DOHH2 (cell line): ENCODE measurements around the gene ZDHHC24.

ENCODE experiments used
- H3F3A ChIP-seq: fragments of 200-600 bp; sonication (generic), shearing (Covaris generic); 2 replicates; pipeline ENCODE4 v1.6.0; 2016; ENCODE audit warnings: antibody characterized with exemption, mild to moderate bottlenecking; ENCODE audit not compliant: control insufficient read depth, insufficient read depth
- H3K27ac ChIP-seq: fragments of 200-600 bp; sonication (generic); 2 replicates; pipeline ENCODE4 v1.5.1; 2014; ENCODE audit warnings: low read depth, mild to moderate bottlenecking, low read length, moderate library complexity
- H3K27me3 ChIP-seq: fragments of 200-600 bp; sonication (generic); 2 replicates; pipeline ENCODE4 v1.6.1; 2014; ENCODE audit warnings: mild to moderate bottlenecking, low read length, mixed read lengths; ENCODE audit not compliant: control insufficient read depth
- H3K36me3 ChIP-seq: fragments of 200-600 bp; sonication (generic); 2 replicates; pipeline ENCODE4 v1.6.1; 2014; ENCODE audit warnings: mild to moderate bottlenecking, low read length, moderate library complexity, mixed read lengths; ENCODE audit not compliant: control insufficient read depth
- H3K4me1 ChIP-seq: fragments of 200-600 bp; sonication (generic); 2 replicates; pipeline ENCODE4 v1.6.1; 2014; ENCODE audit warnings: mild to moderate bottlenecking, low read length, mixed read lengths; ENCODE audit not compliant: control insufficient read depth
- H3K4me2 ChIP-seq: fragments of 200-600 bp; sonication (generic); 2 replicates; pipeline ENCODE4 v1.6.0; 2014; ENCODE audit warnings: mild to moderate bottlenecking, low read length, moderate library complexity
- H3K4me3 ChIP-seq: fragments of 200-600 bp; sonication (generic); 2 replicates; pipeline ENCODE4 v1.5.1; 2014; ENCODE audit warnings: mild to moderate bottlenecking, low read length, mixed read lengths
- H3K79me2 ChIP-seq: fragments of 200-600 bp; sonication (generic); 2 replicates; pipeline ENCODE4 v1.6.1; 2014; ENCODE audit warnings: mild to moderate bottlenecking, low read length, mixed read lengths; ENCODE audit not compliant: control insufficient read depth
- H3K9me2 ChIP-seq: fragments of 200-600 bp; sonication (generic); replicated peaks from 2 replicates; pipeline ENCODE4 v1.6.1; 2014; ENCODE audit warnings: mild to moderate bottlenecking, low read length, mixed read lengths; ENCODE audit not compliant: control insufficient read depth
- H3K9me3 ChIP-seq: fragments of 200-600 bp; sonication (generic); 2 replicates; pipeline ENCODE4 v1.6.1; 2014; ENCODE audit warnings: antibody characterized with exemption, low read length, mixed read lengths; ENCODE audit not compliant: control insufficient read depth, insufficient read depth
- H4K20me1 ChIP-seq: fragments of 200-600 bp; sonication (generic); 2 replicates; pipeline ENCODE4 v1.6.0; 2014; ENCODE audit warnings: low read depth, mild to moderate bottlenecking, antibody characterized with exemption, low read length, moderate library complexity; ENCODE audit not compliant: control insufficient read depth, insufficient read depth
- EZH2phosphoT487 ChIP-seq: fragments of 200-600 bp; sonication (generic); IDR thresholded peaks from 2 replicates; pipeline ENCODE4 v1.6.1; 2017; ENCODE audit warnings: borderline replicate concordance, mild to moderate bottlenecking, antibody characterized with exemption, low read length, moderate library complexity, mixed read lengths
- TF ChIP-seq, protein P1 (sequence below): fragments of 200-600 bp; sonication (generic); IDR thresholded peaks from one replicate; pipeline ENCODE4 v1.5.1; 2014; ENCODE audit warnings: antibody characterized with exemption, mild to moderate bottlenecking, low read depth, low read length; ENCODE audit not compliant: poor library complexity, severe bottlenecking

ZDHHC24 gene

GRCh38 chr11:66593303-66593635 lies 47.4 kb upstream of the ZDHHC24 start:
- Histone ChIP-seq H3K27ac (peak overlapping the region; percentile 35; the same call in 1 of the 2 replicates), H4K20me1 (no peaks in the 10 kb centered on the region), H3K36me3 (no peaks in the 10 kb centered on the region), H3K4me2 (peak overlapping the region; percentile 99), H3K79me2 (peaks cover 20% of the 10 kb centered on the region), H3K4me1 (peaks cover 27% of the 10 kb centered on the region), H3F3A (no peaks in the 10 kb centered on the region), H3K4me3 (peak overlapping the region; percentile 99), H3K9me3 (no peaks in the 10 kb centered on the region), H3K9me2 (no peaks in the 10 kb centered on the region), H3K27me3 (0 out of 2 replicates have a peak, but pooled peaks cover 4% of the 10 kb centered on the region)
- TF ChIP-seq EZH2phosphoT487 = no peak
- TF ChIP-seq, protein P1, sequence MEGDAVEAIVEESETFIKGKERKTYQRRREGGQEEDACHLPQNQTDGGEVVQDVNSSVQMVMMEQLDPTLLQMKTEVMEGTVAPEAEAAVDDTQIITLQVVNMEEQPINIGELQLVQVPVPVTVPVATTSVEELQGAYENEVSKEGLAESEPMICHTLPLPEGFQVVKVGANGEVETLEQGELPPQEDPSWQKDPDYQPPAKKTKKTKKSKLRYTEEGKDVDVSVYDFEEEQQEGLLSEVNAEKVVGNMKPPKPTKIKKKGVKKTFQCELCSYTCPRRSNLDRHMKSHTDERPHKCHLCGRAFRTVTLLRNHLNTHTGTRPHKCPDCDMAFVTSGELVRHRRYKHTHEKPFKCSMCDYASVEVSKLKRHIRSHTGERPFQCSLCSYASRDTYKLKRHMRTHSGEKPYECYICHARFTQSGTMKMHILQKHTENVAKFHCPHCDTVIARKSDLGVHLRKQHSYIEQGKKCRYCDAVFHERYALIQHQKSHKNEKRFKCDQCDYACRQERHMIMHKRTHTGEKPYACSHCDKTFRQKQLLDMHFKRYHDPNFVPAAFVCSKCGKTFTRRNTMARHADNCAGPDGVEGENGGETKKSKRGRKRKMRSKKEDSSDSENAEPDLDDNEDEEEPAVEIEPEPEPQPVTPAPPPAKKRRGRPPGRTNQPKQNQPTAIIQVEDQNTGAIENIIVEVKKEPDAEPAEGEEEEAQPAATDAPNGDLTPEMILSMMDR = no peak

DNA sequence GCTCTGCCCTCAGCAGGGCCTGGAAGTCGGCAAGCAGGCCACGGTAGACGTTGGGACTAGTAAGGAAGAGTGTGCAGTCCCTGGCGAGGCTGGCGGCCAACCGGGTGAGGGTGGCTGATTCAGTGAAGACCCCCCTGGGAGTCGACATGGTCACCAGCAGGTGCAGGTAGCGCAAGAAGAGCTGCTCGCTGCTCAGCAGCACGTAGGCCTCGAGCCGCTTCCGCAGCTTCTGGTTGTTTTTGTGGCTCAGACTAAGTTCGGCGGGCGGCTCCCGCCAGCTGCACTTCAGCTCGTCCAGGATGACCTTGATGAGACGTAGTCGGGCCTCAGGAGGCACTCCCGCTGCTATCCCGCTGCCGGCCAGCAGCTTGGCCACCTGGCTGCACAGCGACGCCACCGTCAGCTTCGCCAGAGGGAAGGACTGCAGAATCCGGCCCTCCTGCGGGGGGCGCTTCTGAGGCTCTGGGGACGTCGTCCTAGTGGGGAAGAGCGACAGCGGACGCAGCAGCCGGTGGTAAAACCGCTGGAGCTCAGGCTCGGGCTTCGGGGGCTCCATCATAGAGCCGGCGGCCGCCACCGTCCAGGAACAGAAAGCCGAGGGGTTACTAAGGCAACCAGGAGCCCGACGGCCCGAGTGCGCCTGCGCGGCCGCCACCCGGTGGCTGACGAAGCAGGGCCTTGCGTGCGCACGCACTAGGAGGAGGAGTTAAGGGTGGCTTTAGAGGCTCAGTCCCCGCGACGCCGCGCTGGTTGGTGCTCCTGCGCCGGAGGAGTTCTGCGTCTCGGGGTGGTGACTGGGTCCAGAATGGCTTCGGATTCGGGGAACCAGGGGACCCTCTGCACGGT lies 46.8 kb upstream of the ZDHHC24 start, which contains the start of the genes CCDC87 and CCS:
CCDC87 (minus strand) TSS at position 607 of the 846 bp plus-strand sequence; CDS start at position 559, 48 bp downstream.
CCS (plus strand) TSS at position 729 of the 846 bp plus-strand sequence; CDS start at position 806, 77 bp downstream.
- peak within 1 kb of the TSS; percentile 35; the same call in 1 of the 2 replicates for H3K27ac ChIP-seq
- TF ChIP-seq, protein P1 = peak; percentile 84
- TF ChIP-seq EZH2phosphoT487 = no peak

DNA sequence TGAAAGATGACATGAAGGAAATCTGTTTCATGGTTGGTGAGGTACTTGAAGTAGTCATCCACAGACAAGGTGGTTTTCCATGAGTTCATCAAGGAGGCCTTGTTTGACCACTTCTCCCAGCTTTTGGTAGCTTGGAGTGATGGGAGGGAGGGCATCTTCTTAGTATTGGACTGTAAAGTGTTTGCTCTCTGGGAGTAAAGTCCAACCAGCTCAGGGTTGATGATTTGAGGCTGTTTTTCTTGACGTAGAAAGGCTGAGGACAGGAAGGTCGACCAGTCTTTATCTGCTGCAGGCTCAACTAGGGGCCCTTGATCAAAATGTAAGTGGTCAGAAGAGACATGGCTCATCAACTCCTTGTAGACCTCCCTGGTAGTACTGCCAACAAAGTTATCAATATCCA lies 45.3 kb upstream of the ZDHHC24 start:
- Histone ChIP-seq H4K20me1 (no peaks in the 10 kb centered on the region), H3K9me3 (no peaks in the 10 kb centered on the region), H3K27ac (no peak overlapping the region), H3K36me3 (no peaks in the 10 kb centered on the region), H3K9me2 (no peaks in the 10 kb centered on the region), H3K4me1 (peaks cover 27% of the 10 kb centered on the region), H3K79me2 (peaks cover 20% of the 10 kb centered on the region), H3K4me2 (no peak overlapping the region), H3K27me3 (0 out of 2 replicates have a peak, but pooled peaks cover 5% of the 10 kb centered on the region), H3K4me3 (no peak overlapping the region), H3F3A (no peaks in the 10 kb centered on the region)
- TF ChIP-seq EZH2phosphoT487 = no peak
- TF ChIP-seq, protein P1 = no peak

More for the DNA sequence above, 46.8 kb upstream of the ZDHHC24 start, which contains the start of the genes CCDC87 and CCS:
- 0 out of 2 replicates have a peak, but pooled peaks cover 4% of the 10 kb centered on the region for H3K27me3 ChIP-seq
- H3K9me2 ChIP-seq = no peaks in the 10 kb centered on the region
- H3K4me3 ChIP-seq = peak within 1 kb of the TSS; percentile 99
- H3K4me1 ChIP-seq = peaks cover 27% of the 10 kb centered on the region
- H3K9me3 ChIP-seq = no peaks in the 10 kb centered on the region
- no peaks in the 10 kb centered on the region for H4K20me1 ChIP-seq
- H3F3A ChIP-seq = no peaks in the 10 kb centered on the region
- H3K36me3 ChIP-seq = no peaks in the 10 kb centered on the region
- H3K4me2 ChIP-seq = peak within 1 kb of the TSS; percentile 99
- H3K79me2 ChIP-seq = peaks cover 20% of the 10 kb centered on the region
